PC-9 (cell line): ENCODE measurements around the gene FAHD1.

Experiments used
- CTCF ChIP-seq: fragments of 200-600 bp; sonication (generic); conservative IDR thresholded peaks from 2 replicates; pipeline ENCODE4 v1.6.1; 2017; ENCODE audit warnings: mixed run types, antibody characterized with exemption, mild to moderate bottlenecking, moderate library complexity
- EZH2 ChIP-seq: fragments of 200-600 bp; sonication (generic); IDR thresholded peaks from 2 replicates; pipeline ENCODE4 v1.8.0; 2017; ENCODE audit warnings: antibody characterized with exemption, low read depth

DNA sequence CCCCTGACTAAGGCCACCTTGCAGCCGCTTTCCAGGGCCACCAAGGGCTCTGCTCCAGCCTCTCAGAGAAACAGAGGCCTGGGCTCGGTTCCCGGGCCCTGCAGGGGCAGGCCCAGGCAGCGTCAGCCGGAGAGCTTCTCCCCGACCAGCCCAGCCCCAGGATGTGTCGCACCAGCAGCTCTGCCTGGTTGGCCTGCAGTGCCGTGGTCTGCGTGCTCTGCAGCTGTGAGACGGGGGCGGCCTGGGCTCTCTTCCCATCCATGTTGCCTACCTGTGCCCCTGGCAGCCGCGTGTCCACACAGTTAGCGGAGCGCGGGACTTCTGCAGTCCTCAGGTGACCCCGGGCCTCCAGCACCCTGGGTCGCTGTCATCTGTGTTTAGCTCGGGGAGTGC is 38.3 kb upstream of the FAHD1 start:
- no peak for TF ChIP-seq CTCF
- TF ChIP-seq EZH2 = no peak
